ENCODE data around the gene PEPD.

The PEPD gene

GRCh38 chr19:33510462-33511194, 11.0 kb downstream of the PEPD start:
- DNase-seq, result no peak

DNA sequence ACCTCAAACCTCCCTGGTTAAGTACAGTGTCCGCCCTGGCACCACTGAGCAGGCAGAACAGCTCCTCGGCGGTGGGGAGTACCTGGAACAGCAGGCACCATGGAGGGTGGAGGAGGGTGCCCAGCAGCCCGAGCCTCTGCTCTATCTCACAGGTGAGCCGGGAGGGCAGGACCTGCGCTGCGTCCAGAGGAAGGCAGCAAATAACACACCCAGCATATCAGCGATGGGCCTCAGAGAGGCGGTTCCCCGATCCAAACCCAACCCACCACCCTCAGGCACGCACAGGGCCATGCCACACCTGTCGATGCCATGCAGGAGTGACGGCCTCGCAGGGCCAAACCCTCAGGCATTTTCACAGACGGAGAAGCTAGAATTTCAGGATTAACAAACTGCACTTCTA, 11.8 kb downstream of the PEPD start:
- DNase-seq, result no peak

GRCh38 chr19:33508941-33509614, 12.5 kb downstream of the PEPD start:
- DNase-seq, result no peak

DNA sequence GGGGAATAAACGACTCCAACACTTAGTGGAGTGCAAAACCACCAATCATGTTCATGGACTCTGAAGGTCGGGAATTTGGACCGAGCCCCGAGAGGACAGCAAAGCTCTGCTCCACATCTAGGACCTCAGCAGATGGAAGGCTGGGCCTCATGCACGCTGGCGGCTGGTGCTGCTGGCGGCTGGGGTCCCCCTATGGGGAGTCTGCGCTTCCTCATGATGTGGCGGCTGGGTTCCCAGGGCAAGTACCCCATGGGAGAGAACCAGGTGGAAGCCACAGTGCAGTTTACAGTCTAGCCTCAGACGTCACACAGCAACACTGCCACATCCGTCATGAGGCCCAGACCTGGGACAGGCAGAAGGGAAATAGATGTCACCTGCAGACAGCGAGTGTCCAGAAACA, 13.2 kb downstream of the PEPD start:
- no peak for DNase-seq

DNA sequence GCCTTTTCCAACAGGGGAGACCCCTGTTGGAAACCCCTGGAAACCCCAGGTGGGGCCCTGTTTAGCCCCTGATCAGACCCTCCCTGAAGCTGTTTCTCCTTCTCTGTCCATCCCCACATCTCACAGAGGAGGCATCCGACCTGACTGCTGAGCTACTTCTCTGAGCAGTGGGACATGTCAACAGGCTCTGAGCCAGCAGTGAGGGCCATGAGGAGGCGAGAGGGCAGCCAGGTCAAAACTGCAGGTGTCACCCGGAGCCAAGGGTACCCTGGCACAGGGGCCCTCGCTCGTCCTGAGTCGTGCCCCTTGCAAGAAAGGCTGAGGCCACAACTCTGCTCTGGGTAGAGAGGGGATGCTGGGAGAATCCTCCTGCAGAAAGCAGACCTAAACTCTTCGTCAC, 13.6 kb downstream of the PEPD start:
- no peak for DNase-seq

DNA sequence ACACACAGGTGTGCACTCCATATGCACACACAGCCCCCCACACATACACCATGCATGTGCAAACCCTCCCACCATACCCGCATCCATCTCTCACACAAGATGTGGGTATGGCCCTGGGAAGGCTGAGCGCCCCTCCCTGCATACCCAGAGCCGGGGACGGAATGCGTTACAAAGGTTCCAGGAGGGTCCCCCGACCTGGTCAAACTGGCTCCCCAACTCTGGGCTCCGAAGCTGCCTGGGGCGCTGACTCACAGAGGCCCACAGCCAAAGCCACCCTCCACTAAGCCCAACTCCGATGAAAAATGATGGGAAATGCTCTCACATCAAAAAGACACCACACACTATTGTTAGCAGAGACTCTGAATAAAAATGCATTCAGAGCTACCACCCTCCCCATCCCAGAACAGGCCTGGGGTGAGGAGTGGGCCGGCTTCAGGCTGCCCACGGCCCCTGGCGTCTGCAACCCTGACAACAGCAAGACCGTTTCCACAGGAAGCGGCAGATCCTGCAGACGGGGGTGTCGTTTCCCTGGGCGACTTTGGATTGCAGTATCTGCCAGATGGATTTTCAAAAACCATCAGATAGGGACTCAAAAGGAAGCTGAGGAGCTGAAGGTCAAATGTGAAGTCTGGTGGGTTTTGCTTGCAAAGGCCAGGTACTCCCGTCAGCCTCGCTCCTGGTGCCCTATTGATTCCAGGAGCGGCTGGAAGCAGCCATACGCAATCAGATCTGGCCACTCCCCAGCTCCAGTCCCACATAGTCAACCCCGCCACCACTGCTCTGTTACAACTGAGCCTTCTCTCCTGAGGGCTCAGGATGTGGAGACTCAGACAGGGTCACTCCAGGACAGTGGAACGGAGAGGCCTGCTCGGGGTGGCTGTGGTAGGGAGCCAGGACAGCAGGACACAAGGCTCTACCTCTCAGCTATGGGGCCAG, 14.3 kb downstream of the PEPD start:
- no peak for DNase-seq

DNA sequence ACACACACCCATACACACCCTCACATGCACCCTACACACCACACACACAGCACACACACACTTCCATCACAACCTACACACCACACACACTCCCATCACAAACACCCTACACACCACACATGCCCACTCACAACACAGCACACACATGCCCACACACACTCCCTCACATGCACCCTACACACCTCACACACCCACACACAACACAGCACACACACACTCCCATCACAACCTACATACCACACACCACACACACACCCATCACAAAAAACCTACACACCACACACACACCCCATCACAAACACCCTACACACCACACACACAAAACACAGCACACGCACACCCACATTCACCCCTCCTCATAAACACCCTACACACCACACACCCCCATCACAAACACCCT, 15.1 kb downstream of the PEPD start:
- DNase-seq, result no peak

GRCh38 chr19:33505823-33506222, 15.8 kb downstream of the PEPD start:
- DNase-seq, result no peak

DNA sequence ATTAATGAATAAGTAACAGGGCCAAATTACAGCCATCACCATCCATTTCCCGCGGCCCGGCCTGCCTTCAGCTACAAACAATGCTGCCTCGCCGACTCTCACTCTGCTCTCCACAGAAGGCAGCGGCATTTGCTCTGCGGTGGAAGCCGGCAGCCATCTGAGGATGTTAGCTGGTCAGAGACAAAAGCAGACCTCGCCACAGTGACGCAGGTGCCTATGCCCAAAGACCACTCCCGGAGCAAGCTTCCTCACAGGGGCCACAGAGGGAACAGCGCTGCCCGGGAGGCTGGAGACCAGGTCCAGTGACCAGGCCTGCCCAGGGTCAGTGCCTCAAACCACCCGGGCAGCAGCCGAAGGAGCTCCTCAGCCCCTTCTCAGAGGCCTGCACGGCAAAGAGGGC, 16.4 kb downstream of the PEPD start:
- DNase-seq, result no peak

DNA sequence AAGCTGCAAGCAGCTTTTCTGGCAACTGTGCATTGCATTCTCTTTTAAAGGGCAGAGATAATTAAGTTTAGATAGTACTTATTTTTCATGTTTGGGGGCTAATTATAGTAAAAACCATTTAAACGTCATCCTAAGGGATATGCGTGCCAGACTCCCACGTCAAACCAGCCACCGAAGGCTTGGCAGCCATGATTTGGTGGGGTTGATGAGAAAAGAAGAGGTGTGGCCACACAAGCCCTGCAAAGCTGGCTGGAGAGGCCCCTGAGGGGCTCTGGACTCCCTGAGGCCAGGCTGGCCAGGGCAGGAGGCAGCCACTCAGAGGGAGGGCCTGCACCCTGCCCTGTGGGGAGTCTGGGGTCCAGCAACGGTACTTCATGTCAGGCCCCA, 17.5 kb downstream of the PEPD start:
- DNase-seq, result no peak

DNA sequence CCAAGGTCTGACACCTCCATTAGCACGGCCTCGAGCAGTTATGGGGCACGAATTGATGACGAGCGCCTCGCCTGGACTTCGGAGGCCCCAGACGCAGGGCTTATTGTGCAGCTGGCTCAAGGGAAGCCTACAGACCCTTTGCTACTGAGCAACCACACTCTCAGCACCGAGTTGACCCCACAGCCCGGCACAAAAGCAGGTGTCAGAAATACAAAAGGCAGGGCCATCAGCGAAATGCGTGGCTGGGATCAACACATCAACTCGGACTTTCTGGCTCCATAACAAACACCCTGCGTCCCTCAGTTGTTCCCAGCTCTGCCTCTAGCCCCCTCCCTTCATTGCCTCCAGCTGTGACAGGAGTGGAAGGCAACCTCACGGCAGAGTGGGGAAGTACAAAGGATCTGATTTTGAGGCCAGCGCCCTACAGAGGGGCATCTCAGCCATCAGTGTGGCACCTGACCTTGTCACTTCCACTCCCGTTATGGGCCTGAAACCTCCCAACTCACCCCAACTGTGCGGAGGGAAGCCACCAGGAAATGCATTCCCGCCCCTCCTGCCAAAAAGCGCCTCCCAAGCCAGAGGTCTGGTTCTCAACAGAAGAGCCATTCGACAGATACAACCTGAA, 18.0 kb downstream of the PEPD start:
- DNase-seq, result no peak

GRCh38 chr19:33503030-33503429, 18.6 kb downstream of the PEPD start:
- no peak for DNase-seq

GRCh38 chr19:33502521-33502920, 19.1 kb downstream of the PEPD start:
- DNase-seq, result no peak

DNA sequence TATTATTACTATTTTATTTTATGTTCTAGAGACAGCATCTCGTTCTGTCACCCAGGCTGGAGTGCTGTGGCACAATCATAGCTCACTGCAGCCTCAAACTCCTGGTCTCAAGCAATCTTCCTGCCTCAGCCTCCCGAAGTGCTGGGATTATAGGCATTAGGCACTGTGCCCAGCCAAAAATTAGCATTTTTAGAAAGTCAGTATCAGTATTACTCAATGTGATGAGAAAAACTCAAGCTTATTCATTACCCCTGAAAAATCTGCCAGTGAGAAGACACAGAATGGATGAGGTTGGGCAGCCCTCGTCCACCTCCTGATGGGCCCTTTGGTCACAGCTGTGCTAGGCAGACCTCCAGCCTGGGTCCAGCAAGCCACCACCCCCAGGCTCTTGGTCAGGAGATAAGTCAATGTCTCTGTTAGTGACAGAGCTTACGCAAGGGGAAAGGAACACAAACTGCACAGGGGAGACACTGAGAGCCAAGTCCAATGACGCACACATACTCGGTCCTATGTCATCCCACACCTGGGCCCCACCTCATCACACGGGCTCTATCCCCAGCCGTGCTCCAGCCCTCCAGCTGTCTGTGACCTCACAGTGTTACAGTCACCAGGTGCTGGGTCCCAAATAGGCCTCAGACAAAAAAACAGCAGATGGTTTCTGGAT, 19.8 kb downstream of the PEPD start:
- DNase-seq, result no peak

DNA sequence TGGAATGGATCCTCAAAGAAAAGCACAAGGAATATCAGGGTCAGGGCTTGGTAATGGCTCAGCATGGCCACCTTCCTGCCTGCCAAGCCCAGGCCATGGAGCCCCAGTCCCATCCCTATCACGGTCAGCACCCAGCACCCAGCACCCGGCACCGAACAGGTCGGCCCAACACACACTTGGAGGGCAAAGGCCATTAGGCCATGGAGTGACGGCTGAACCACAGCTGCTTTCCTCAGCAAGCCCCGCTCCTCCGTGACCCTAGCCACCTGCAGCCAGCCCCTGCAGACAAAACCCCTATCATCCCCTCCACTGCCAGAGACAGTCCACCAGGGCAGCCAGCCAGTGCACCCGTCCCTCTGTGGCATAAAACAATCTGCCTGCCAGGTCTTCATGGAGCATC, 20.6 kb downstream of the PEPD start:
- no peak for DNase-seq

DNA sequence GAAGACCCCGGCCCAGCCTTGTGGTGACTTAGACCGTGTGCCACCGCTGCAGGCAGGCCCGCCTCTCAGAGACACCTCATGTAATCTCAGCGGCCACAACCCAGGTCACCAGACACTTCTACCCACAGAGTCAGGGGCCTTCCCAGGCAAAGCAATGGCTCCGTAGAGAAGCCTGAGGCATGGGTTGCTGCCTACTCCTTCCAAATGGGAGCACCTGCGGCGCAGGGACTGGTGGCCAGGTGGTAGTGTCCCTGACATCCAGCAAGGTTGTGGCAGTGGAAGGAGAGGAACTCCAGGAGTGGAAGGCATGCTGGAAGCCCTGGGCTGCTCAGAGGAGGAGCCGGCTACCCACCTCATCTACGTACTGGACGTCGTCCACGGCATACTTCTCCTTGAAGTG, 21.0 kb downstream of the PEPD start:
- DNase-seq, result no peak

DNA sequence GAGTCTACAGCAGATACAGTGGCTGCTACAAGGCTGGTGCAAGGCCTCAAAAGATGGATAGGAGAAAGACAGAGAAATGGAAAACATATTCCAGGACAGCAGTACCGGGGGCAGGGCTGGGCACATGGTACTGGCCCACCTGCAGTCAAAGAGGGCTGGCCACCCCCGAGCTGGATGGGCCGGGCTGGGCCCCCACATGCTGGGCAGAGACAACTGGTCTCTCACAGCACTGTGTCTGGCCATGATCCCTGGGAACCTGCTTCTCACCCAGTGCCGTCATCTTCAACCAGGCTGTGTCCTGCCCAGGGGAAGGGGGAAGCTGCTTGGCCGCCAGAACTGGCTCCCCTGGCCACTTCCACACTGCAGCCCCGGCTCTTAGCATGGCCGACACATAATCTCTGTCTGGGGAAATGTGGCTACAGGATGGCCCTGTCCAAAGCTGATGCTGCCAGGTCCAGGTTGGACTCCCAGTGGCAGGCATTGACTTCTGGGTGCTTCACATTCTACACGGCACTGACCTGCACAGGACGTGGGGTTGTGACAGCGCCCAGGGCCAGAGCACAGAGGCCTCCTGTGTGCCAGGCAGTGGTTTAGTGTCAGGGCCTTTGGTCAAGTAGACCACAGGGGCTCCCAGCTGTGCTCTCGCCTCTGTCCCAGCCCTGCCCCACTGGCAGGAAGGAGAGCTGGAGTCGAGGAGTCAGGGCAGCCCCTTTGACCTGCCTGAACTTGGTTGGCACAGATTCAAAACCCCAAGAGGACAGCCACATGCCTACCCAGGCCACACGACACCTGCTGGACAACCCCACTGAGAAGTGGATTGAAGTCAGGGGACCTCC, 21.7 kb downstream of the PEPD start:
- DNase-seq, result no peak

DNA sequence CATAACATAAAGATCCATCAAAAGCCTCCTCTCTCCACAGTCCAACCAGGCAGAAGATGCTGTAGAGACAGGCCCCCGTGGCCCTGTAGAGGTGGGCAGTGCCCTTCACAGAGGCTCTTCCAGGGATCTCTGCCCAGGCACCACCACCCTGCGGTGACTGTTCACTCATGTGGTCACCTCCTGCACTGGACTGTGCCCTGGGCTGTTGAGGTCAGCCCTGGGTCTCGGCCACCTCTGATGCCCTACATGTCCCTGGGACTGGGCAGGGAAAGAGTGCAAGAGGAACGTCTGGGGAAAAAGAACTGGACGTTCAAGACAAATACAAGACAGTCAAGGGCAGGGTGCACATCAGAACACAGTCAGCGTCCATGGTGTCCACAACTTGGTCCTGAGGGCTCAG, 22.3 kb downstream of the PEPD start:
- DNase-seq, result no peak

DNA sequence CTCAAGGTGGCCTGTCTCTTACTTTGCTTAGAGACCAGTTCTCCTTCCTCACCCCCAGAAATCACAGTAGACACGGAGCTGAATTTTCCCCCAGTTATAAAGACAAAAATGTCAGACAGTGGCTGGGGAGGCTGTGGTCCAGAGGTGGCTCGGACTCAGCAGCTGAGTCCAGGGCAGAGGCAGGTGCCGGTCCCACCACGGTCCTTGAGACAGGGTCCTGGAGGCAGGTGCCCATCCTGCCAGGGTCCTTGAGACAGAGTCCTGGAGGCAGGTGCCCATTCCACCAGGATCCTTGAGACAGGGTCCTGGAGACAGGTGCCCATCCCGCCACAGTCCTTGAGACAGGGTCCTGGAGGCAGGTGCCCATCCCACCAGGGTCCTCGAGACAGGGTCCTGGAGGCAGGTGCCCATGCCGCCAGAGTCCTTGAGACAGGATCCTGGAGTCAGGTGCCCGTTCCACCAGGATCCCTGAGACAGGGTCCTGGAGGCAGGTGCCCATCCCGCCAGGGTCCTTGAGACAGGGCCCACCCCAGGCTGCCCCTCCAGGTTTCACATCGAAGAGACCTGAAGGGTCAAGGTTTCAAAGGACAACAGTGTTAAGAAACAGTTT, 23.1 kb downstream of the PEPD start:
- no peak for DNase-seq

GRCh38 chr19:33497778-33498175, 23.8 kb downstream of the PEPD start:
- DNase-seq, result no peak

DNA sequence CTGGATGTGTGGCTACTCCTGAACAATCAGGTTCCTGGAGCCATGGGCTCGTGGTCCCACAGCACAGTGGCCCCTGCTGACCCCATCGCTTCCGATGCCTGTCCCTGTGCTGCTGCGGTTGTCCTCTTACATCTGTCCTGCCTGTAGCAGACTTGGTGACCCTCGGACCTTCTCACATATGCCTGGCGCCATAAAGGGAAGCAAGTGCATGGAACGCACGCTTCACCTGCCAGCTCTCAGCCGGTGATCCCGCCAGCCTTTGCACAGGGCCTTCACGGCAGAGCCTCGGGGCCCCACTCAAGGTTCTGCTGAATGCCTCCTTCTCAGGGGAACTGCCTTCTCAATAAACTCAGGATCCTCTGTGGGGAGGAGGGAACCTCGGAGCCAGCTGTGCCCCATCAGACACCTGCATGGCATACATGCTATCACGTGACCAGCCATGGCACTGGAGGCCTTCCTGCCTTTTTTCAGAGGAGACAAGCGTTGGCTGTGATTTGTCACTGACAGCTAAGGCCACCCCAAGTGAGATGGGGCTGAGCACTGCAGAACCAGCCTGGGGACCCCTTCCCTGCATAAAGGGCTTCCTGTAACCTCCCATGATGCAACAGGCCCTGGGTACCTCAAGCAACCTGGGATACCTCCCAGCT, 24.3 kb downstream of the PEPD start:
- no peak for DNase-seq

Measured in amniotic stem cell (primary cell).